Measurements from ENCODE around the gene TAF1.
"Not testable (repeated sequence)": the region's sequence is repeated elsewhere in the genome, so short reads cannot be mapped to it uniquely, and the experiment has no call there.

Gene TAF1

GRCh38 chrX:71439420-71439819 is 73.3 kb downstream of the TAF1 start:
- H2AFZ ChIP-seq (ENCODE audit: low read length) = no peak overlapping the region
- H3K4me1 ChIP-seq (ENCODE audit: control insufficient read depth in 2 of 2, insufficient read depth in 1 of 2, low read depth in 1 of 2, low read length in 2 of 2) = no peaks in the 10 kb centered on the region
- H3K4ac ChIP-seq (ENCODE audit: low read length) = no peak overlapping the region
- no peak overlapping the region for H4K91ac ChIP-seq (ENCODE audit: low read depth, low read length, poor library complexity)
- H3K18ac ChIP-seq (ENCODE audit: low read length) = no peak overlapping the region
- H3K14ac ChIP-seq (ENCODE audit: low read length) = no peak overlapping the region
- no peaks in the 10 kb centered on the region for H3K27me3 ChIP-seq (ENCODE audit: control insufficient read depth in 3 of 3, insufficient read depth in 3 of 3, low read depth in 1 of 3, low read length in 3 of 3)
- H3K4me2 ChIP-seq (ENCODE audit: insufficient read depth, low read length, poor library complexity, severe bottlenecking) = no peak overlapping the region
- no peak overlapping the region for H3K4me3 ChIP-seq (ENCODE audit: low read length in 2 of 2)
- H3K9me3 ChIP-seq (replicated peaks in 1 of 2; ENCODE audit: control insufficient read depth in 2 of 2, insufficient read depth in 1 of 2, low read depth in 1 of 2, low read length in 2 of 2) = no peaks in the 10 kb centered on the region
- H3K79me1 ChIP-seq (ENCODE audit: low read depth, low read length) = no peaks in the 10 kb centered on the region
- no peak overlapping the region for H4K8ac ChIP-seq (ENCODE audit: low read depth, low read length)
- no peak overlapping the region for H2BK120ac ChIP-seq (ENCODE audit: low read depth, low read length)
- H2BK15ac ChIP-seq (ENCODE audit: low read length) = no peak overlapping the region
- no peak overlapping the region for H2BK12ac ChIP-seq (ENCODE audit: low read length)
- DNase-seq (ENCODE audit: low spot score) = no peak
- WGBS, 2 donors (ENCODE audit: extremely low coverage in 2 of 2, insufficient read length in 2 of 2, insufficient replicate concordance in 1 of 2) = no CpG with 5 or more reads among the region's 3 CpGs
- H3K27ac ChIP-seq (replicated peaks; ENCODE audit: low read length) = no peak overlapping the region
- peaks cover 0 to 47% of the 10 kb centered on the region in 2 donors for H3K36me3 ChIP-seq (replicated peaks in 1 of 2; ENCODE audit: control insufficient read depth in 2 of 2, insufficient read depth in 2 of 2, low read length in 2 of 2)
- H3K23ac ChIP-seq (ENCODE audit: low read depth, low read length, poor library complexity) = no peak overlapping the region
- no peak overlapping the region for H3K9ac ChIP-seq (ENCODE audit: low read depth, low read length, poor library complexity)
- H2BK5ac ChIP-seq (ENCODE audit: low read length) = no peak overlapping the region
- H2AK5ac ChIP-seq (ENCODE audit: low read depth, low read length) = no peak overlapping the region

- no peak overlapping the region for H3K23ac ChIP-seq (ENCODE audit: low read depth, low read length, poor library complexity)
- H4K8ac ChIP-seq (ENCODE audit: low read depth, low read length) = no peak overlapping the region
- no peaks in the 10 kb centered on the region for H3K79me1 ChIP-seq (ENCODE audit: low read depth, low read length)
- H3K14ac ChIP-seq (ENCODE audit: low read length) = no peak overlapping the region
- no peak for DNase-seq (ENCODE audit: low spot score)
- H3K36me3 ChIP-seq (replicated peaks in 1 of 2; ENCODE audit: control insufficient read depth in 2 of 2, insufficient read depth in 2 of 2, low read length in 2 of 2) = peaks cover 0 to 46% of the 10 kb centered on the region in 2 donors
- H2BK5ac ChIP-seq (ENCODE audit: low read length) = no peak overlapping the region
- H3K27me3 ChIP-seq (ENCODE audit: control insufficient read depth in 3 of 3, insufficient read depth in 3 of 3, low read depth in 1 of 3, low read length in 3 of 3) = no peaks in the 10 kb centered on the region
- H3K27ac ChIP-seq (replicated peaks; ENCODE audit: low read length) = no peak overlapping the region
- no peak overlapping the region for H2AFZ ChIP-seq (ENCODE audit: low read length)
- no peak overlapping the region for H3K4ac ChIP-seq (ENCODE audit: low read length)
- no peak overlapping the region for H2BK15ac ChIP-seq (ENCODE audit: low read length)
- H3K9ac ChIP-seq (ENCODE audit: low read depth, low read length, poor library complexity) = no peak overlapping the region
- no peak overlapping the region for H4K91ac ChIP-seq (ENCODE audit: low read depth, low read length, poor library complexity)
- no peak overlapping the region for H3K4me3 ChIP-seq (ENCODE audit: low read length in 2 of 2)
- WGBS, 2 donors (ENCODE audit: extremely low coverage in 2 of 2, insufficient read length in 2 of 2, insufficient replicate concordance in 1 of 2) = no CpG with 5 or more reads among the region's 3 CpGs
- H2AK5ac ChIP-seq (ENCODE audit: low read depth, low read length) = no peak overlapping the region
- no peak overlapping the region for H3K18ac ChIP-seq (ENCODE audit: low read length)
- H2BK120ac ChIP-seq (ENCODE audit: low read depth, low read length) = no peak overlapping the region
- H3K4me1 ChIP-seq (ENCODE audit: control insufficient read depth in 2 of 2, insufficient read depth in 1 of 2, low read depth in 1 of 2, low read length in 2 of 2) = no peaks in the 10 kb centered on the region
- H3K4me2 ChIP-seq (ENCODE audit: insufficient read depth, low read length, poor library complexity, severe bottlenecking) = no peak overlapping the region
- no peak overlapping the region for H2BK12ac ChIP-seq (ENCODE audit: low read length)
- H3K9me3 ChIP-seq (replicated peaks in 1 of 2; ENCODE audit: control insufficient read depth in 2 of 2, insufficient read depth in 1 of 2, low read depth in 1 of 2, low read length in 2 of 2) = no peaks in the 10 kb centered on the region
Observed at GRCh38 chrX:71439896-71440295, 73.7 kb downstream of the TAF1 start.

GRCh38 chrX:71440401-71440800 is 74.2 kb downstream of the TAF1 start:
- no peak overlapping the region for H3K18ac ChIP-seq (ENCODE audit: low read length)
- no peaks in the 10 kb centered on the region for H3K9me3 ChIP-seq (replicated peaks in 1 of 2; ENCODE audit: control insufficient read depth in 2 of 2, insufficient read depth in 1 of 2, low read depth in 1 of 2, low read length in 2 of 2)
- no peak overlapping the region for H4K91ac ChIP-seq (ENCODE audit: low read depth, low read length, poor library complexity)
- H3K79me1 ChIP-seq (ENCODE audit: low read depth, low read length) = no peaks in the 10 kb centered on the region
- no peaks in the 10 kb centered on the region for H3K27me3 ChIP-seq (ENCODE audit: control insufficient read depth in 3 of 3, insufficient read depth in 3 of 3, low read depth in 1 of 3, low read length in 3 of 3)
- no peak overlapping the region for H2BK5ac ChIP-seq (ENCODE audit: low read length)
- no CpG with 5 or more reads among the region's 4 CpGs for WGBS, 2 donors (ENCODE audit: extremely low coverage in 2 of 2, insufficient read length in 2 of 2, insufficient replicate concordance in 1 of 2)
- no peak overlapping the region for H2AFZ ChIP-seq (ENCODE audit: low read length)
- H3K27ac ChIP-seq (replicated peaks; ENCODE audit: low read length) = no peak overlapping the region
- H3K14ac ChIP-seq (ENCODE audit: low read length) = no peak overlapping the region
- H3K9ac ChIP-seq (ENCODE audit: low read depth, low read length, poor library complexity) = no peak overlapping the region
- no peak overlapping the region for H3K4me2 ChIP-seq (ENCODE audit: insufficient read depth, low read length, poor library complexity, severe bottlenecking)
- H3K4me3 ChIP-seq (ENCODE audit: low read length in 2 of 2) = no peak overlapping the region
- no peak overlapping the region for H3K23ac ChIP-seq (ENCODE audit: low read depth, low read length, poor library complexity)
- H2BK120ac ChIP-seq (ENCODE audit: low read depth, low read length) = no peak overlapping the region
- DNase-seq (ENCODE audit: low spot score) = no peak
- H2BK12ac ChIP-seq (ENCODE audit: low read length) = no peak overlapping the region
- peaks cover 0 to 45% of the 10 kb centered on the region in 2 donors for H3K36me3 ChIP-seq (replicated peaks in 1 of 2; ENCODE audit: control insufficient read depth in 2 of 2, insufficient read depth in 2 of 2, low read length in 2 of 2)
- H3K4me1 ChIP-seq (ENCODE audit: control insufficient read depth in 2 of 2, insufficient read depth in 1 of 2, low read depth in 1 of 2, low read length in 2 of 2) = no peaks in the 10 kb centered on the region
- H2BK15ac ChIP-seq (ENCODE audit: low read length) = no peak overlapping the region
- H3K4ac ChIP-seq (ENCODE audit: low read length) = no peak overlapping the region
- H4K8ac ChIP-seq (ENCODE audit: low read depth, low read length) = no peak overlapping the region
- H2AK5ac ChIP-seq (ENCODE audit: low read depth, low read length) = no peak overlapping the region

GRCh38 chrX:71441809-71442208 is 75.7 kb downstream of the TAF1 start:
- H2BK12ac ChIP-seq (ENCODE audit: low read length); H3K18ac ChIP-seq (ENCODE audit: low read length); H3K4me2 ChIP-seq (ENCODE audit: insufficient read depth, low read length, poor library complexity, severe bottlenecking); H2AFZ ChIP-seq (ENCODE audit: low read length); H4K8ac ChIP-seq (ENCODE audit: low read depth, low read length); H3K9me3 ChIP-seq (replicated peaks in 1 of 2; ENCODE audit: control insufficient read depth in 2 of 2, insufficient read depth in 1 of 2, low read depth in 1 of 2, low read length in 2 of 2); H3K27ac ChIP-seq (replicated peaks; ENCODE audit: low read length); H3K4me3 ChIP-seq (ENCODE audit: low read length in 2 of 2); H2BK120ac ChIP-seq (ENCODE audit: low read depth, low read length); H2BK5ac ChIP-seq (ENCODE audit: low read length); H2AK5ac ChIP-seq (ENCODE audit: low read depth, low read length); H3K79me1 ChIP-seq (ENCODE audit: low read depth, low read length); H3K14ac ChIP-seq (ENCODE audit: low read length); H3K4ac ChIP-seq (ENCODE audit: low read length); H4K91ac ChIP-seq (ENCODE audit: low read depth, low read length, poor library complexity); DNase-seq (ENCODE audit: low spot score); H3K23ac ChIP-seq (ENCODE audit: low read depth, low read length, poor library complexity); H2BK15ac ChIP-seq (ENCODE audit: low read length); H3K27me3 ChIP-seq (ENCODE audit: control insufficient read depth in 3 of 3, insufficient read depth in 3 of 3, low read depth in 1 of 3, low read length in 3 of 3); H3K4me1 ChIP-seq (ENCODE audit: control insufficient read depth in 2 of 2, insufficient read depth in 1 of 2, low read depth in 1 of 2, low read length in 2 of 2); H3K9ac ChIP-seq (ENCODE audit: low read depth, low read length, poor library complexity): not testable (repeated sequence)
- peaks cover 0 to 58% of the 10 kb centered on the region in 2 donors for H3K36me3 ChIP-seq (replicated peaks in 1 of 2; ENCODE audit: control insufficient read depth in 2 of 2, insufficient read depth in 2 of 2, low read length in 2 of 2)
- no CpG with 5 or more reads among the region's 2 CpGs for WGBS, 2 donors (ENCODE audit: extremely low coverage in 2 of 2, insufficient read length in 2 of 2, insufficient replicate concordance in 1 of 2)
